PC-3 (cell line): Measurements from ENCODE around the gene ZYX. TPM values are rescaled to one million over a fixed set of nuclear protein-coding genes. Genes with fewer than 3 reads are reported as not detected.

ENCODE experiments used
- ATAC-seq: fragments of 200-7000 bp; cut with Tn5 transposase; 2 replicates; pipeline ENCODE4 v1.9.1; 2020; ENCODE audit warnings: mild to moderate bottlenecking, moderate library complexity
- BruUV-seq: library from RNA; stranded (reverse); fragments of 400-500 nt; replicated peaks from 2 replicates; lab custom pipeline; 2021; lab: Mats Ljungman, UMichigan
- CTCF ChIA-PET: fragments of 300-600 bp; sonication (Branson Sonifier 250); formaldehyde crosslinking; loops from one replicate; lab custom pipeline; 2022; ENCODE audit warnings: antibody characterized with exemption; lab: Charles Lee
- POLR2A ChIA-PET: fragments of 300-600 bp; sonication (Branson Sonifier 250); formaldehyde crosslinking; loops from one replicate; lab custom pipeline; 2022; ENCODE audit warnings: antibody characterized with exemption; ENCODE audit not compliant: unreplicated experiment; lab: Charles Lee
- DNase-seq: peaks from one replicate; pipeline ENCODE4 v3.0.0-alpha.2; 2015
- H2AFZ ChIP-seq: fragments of 300-600 bp; sonication (generic); 2 replicates; pipeline ENCODE4 v1.6.0; 2016; ENCODE audit warnings: antibody characterized with exemption, low read length
- H3F3A ChIP-seq: fragments of 300-600 bp; sonication (generic); one replicate; pipeline ENCODE4 v1.6.0; 2017; ENCODE audit warnings: antibody characterized with exemption, low read length, control low read depth, mild to moderate bottlenecking; ENCODE audit not compliant: unreplicated experiment
- H3K27ac ChIP-seq: fragments of 300-600 bp; sonication (generic); 2 replicates; pipeline ENCODE4 v1.5.1; 2016; ENCODE audit warnings: mild to moderate bottlenecking, low read length
- H3K27me3 ChIP-seq: fragments of 300-600 bp; sonication (generic); 2 replicates; pipeline ENCODE4 v1.6.1; 2016; ENCODE audit warnings: low read length, mixed read lengths
- H3K36me3 ChIP-seq: fragments of 300-600 bp; sonication (generic); 2 replicates; pipeline ENCODE4 v1.6.1; 2016; ENCODE audit warnings: low read depth, mixed run types, low read length, mixed read lengths
- H3K4me1 ChIP-seq: fragments of 300-600 bp; sonication (generic); 2 replicates; pipeline ENCODE4 v1.5.1; 2016; ENCODE audit warnings: low read length; ENCODE audit not compliant: insufficient read depth
- H3K4me2 ChIP-seq: fragments of 300-600 bp; sonication (generic); 2 replicates; pipeline ENCODE4 v1.6.0; 2016; ENCODE audit warnings: low read length
- H3K4me3 ChIP-seq: fragments of 300-600 bp; sonication (generic); 2 replicates; pipeline ENCODE4 v1.5.1; 2016; ENCODE audit warnings: mild to moderate bottlenecking, low read length, mixed read lengths
- H3K79me2 ChIP-seq: fragments of 300-600 bp; sonication (generic); 2 replicates; pipeline ENCODE4 v1.6.1; 2017; ENCODE audit warnings: low read length, mixed read lengths
- H3K9ac ChIP-seq: fragments of 300-600 bp; sonication (generic); 2 replicates; pipeline ENCODE4 v1.6.0; 2016; ENCODE audit warnings: mild to moderate bottlenecking, low read length
- H3K9me2 ChIP-seq: fragments of 300-600 bp; sonication (generic); replicated peaks from 2 replicates; pipeline ENCODE4 v1.6.1; 2016; ENCODE audit warnings: mixed run types, low read length, mixed read lengths
- H3K9me3 ChIP-seq: fragments of 300-600 bp; sonication (generic); 2 replicates; pipeline ENCODE4 v1.6.1; 2016; ENCODE audit warnings: low read length, mixed read lengths
- H4K20me1 ChIP-seq: fragments of 300-600 bp; sonication (generic); 2 replicates; pipeline ENCODE4 v1.6.1; 2016; ENCODE audit warnings: low read length, mixed read lengths
- CTCF ChIP-seq: fragments of 300-600 bp; sonication (generic); conservative IDR thresholded peaks from 2 replicates; pipeline ENCODE4 v1.5.1; 2017; ENCODE audit warnings: antibody characterized with exemption, low read depth, mild to moderate bottlenecking, low read length
- EZH2 ChIP-seq: fragments of 300-600 bp; sonication (generic); IDR thresholded peaks from one replicate; pipeline ENCODE4 v1.6.1; 2017; ENCODE audit warnings: antibody characterized with exemption, mild to moderate bottlenecking, low read length; ENCODE audit not compliant: unreplicated experiment
- EZH2phosphoT487 ChIP-seq: fragments of 300-600 bp; sonication (generic); IDR thresholded peaks from 2 replicates; pipeline ENCODE4 v1.6.1; 2018; ENCODE audit warnings: mild to moderate bottlenecking, antibody characterized with exemption, low read length, borderline replicate concordance
- intact Hi-C: fragments of 100-400 bp; cut with micrococcal nuclease; formaldehyde crosslinking; loops from 2 replicates; pipeline ENCODE4 v1.9.0; 2023
- total RNA-seq: library from RNA; depleted of rRNA; stranded (reverse); fragments of >200 nt; gene quantifications from 2 replicates; pipeline ENCODE4 v1.2.3, GENCODE V29; 2014

Gene ZYX
- total RNA-seq, 1 experiment from 2014 or later: 108 TPM

- peaks cover 50% of the 10 kb centered on the region for H3K79me2 ChIP-seq
- H3K27me3 ChIP-seq: no peaks in the 10 kb centered on the region
- DNase-seq (no peak), ATAC-seq (no peak)
- H3K9ac ChIP-seq: no peak overlapping the region
- TF ChIP-seq CTCF (peak; percentile 22; the same call in 1 of the 2 replicates), EZH2 (no peak), EZH2phosphoT487 (no peak)
- POLR2A ChIA-PET: no interaction called here
- intact Hi-C loops: no loop called here
- H3K9me3 ChIP-seq: no peaks in the 10 kb centered on the region
- H3K4me1 ChIP-seq: peaks cover 30% of the 10 kb centered on the region
- no peak overlapping the region for H3K4me3 ChIP-seq
- no TSS peak for BruUV-seq
- no peak overlapping the region for H2AFZ ChIP-seq
- peaks cover 28% of the 10 kb centered on the region for H3K36me3 ChIP-seq
- CTCF ChIA-PET: no interaction called here
- H3K4me2 ChIP-seq: no peak overlapping the region
- H3K27ac ChIP-seq: no peak overlapping the region
- H3F3A ChIP-seq: no peaks in the 10 kb centered on the region
- peaks cover 50% of the 10 kb centered on the region for H4K20me1 ChIP-seq
- H3K9me2 ChIP-seq: no peaks in the 10 kb centered on the region
Observed at GRCh38 chr7:143387156-143387975, 6.2 kb downstream of the ZYX start.

DNA sequence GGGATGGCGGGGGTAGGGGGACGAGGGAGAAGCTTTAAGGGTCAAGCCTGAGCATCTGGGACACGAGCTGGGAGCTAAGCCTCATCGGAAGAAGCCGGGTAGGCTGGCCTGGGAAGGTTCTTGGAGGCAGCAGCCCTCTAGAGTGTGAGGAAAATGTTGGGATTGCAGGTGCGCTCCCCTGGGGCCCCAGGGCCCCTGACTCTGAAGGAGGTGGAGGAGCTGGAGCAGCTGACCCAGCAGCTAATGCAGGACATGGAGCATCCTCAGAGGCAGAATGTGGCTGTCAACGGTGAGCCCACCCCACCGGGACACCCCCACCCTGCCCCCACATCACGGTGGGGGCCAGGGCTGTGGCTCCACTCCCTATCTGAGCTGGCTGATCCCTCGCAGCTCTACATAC lies 6.9 kb downstream of the ZYX start:
- ChIA-PET CTCF (no interaction called here), POLR2A (no interaction called here)
- intact Hi-C loops: no loop called here
- Histone ChIP-seq H3K9me3 (no peaks in the 10 kb centered on the region), H3K79me2 (peaks cover 44% of the 10 kb centered on the region), H2AFZ (no peak overlapping the region), H3K4me1 (peaks cover 23% of the 10 kb centered on the region), H3F3A (no peaks in the 10 kb centered on the region), H3K4me2 (no peak overlapping the region), H3K9me2 (no peaks in the 10 kb centered on the region), H3K9ac (no peak overlapping the region), H3K27me3 (no peaks in the 10 kb centered on the region), H3K27ac (no peak overlapping the region), H3K4me3 (no peak overlapping the region), H3K36me3 (peaks cover 28% of the 10 kb centered on the region), H4K20me1 (peaks cover 43% of the 10 kb centered on the region)
- DNase-seq (no peak), ATAC-seq (no peak)
- no TSS peak for BruUV-seq
- no peak for TF ChIP-seq CTCF
- TF ChIP-seq EZH2: no peak
- no peak for TF ChIP-seq EZH2phosphoT487

DNA sequence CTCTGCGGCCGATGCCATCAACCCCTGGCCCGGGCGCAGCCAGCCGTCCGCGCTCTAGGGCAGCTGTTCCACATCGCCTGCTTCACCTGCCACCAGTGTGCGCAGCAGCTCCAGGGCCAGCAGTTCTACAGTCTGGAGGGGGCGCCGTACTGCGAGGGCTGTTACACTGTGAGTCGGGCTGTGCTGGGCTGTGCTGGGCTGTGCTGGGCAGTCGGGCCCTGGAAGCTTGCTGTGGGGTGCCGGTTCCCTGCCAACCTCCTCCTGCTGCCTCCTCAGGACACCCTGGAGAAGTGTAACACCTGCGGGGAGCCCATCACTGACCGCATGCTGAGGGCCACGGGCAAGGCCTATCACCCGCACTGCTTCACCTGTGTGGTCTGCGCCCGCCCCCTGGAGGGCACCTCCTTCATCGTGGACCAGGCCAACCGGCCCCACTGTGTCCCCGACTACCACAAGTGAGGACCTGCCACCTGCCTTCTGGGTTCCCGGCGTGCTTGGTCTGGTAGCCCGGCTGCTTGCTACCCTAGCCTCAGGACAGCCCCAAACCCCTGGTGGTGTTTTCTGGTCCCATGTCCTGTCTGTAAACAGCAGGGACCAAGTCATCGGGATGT lies 7.5 kb downstream of the ZYX start:
- TF ChIP-seq EZH2 (no peak), CTCF (0 out of 2 replicates have a peak, but pooled peaks have one; percentile 13), EZH2phosphoT487 (no peak)
- no TSS peak for BruUV-seq
- DNase-seq (no peak), ATAC-seq (no peak)
- Histone ChIP-seq H3K4me1 (peaks cover 18% of the 10 kb centered on the region), H3K36me3 (peaks cover 30% of the 10 kb centered on the region), H3K9me3 (no peaks in the 10 kb centered on the region), H3K9me2 (no peaks in the 10 kb centered on the region), H3K27me3 (no peaks in the 10 kb centered on the region), H3K79me2 (peaks cover 38% of the 10 kb centered on the region), H3F3A (no peaks in the 10 kb centered on the region), H3K4me3 (no peak overlapping the region), H3K9ac (no peak overlapping the region), H3K4me2 (no peak overlapping the region), H4K20me1 (peaks cover 38% of the 10 kb centered on the region), H2AFZ (no peak overlapping the region), H3K27ac (no peak overlapping the region)
- CTCF ChIA-PET: no interaction called here
- POLR2A ChIA-PET: no interaction called here
- intact Hi-C loops: no loop called here
